H9 (cell line): ENCODE data around the gene RIC1. TPM values are rescaled to one million over a fixed set of nuclear protein-coding genes. Genes with fewer than 3 reads are reported as not detected.

Source experiments
- DNase-seq: peaks from one replicate; pipeline ENCODE4 v3.0.0-alpha.2; 2017
- H2AFZ ChIP-seq: one replicate; pipeline ENCODE4 v1.6.1; 2013; ENCODE audit warnings: mild to moderate bottlenecking, low read length, control low read depth, moderate library complexity
- H2AK5ac ChIP-seq: 2 replicates; pipeline ENCODE4 v1.6.1; 2013; ENCODE audit warnings: low read length, control low read depth, mixed read lengths; ENCODE audit not compliant: insufficient read length
- H2BK120ac ChIP-seq: one replicate; pipeline ENCODE4 v1.6.1; 2013; ENCODE audit warnings: low read depth, mild to moderate bottlenecking, low read length, control low read depth, inconsistent platforms; ENCODE audit not compliant: poor library complexity, severe bottlenecking
- H2BK12ac ChIP-seq: 2 replicates; pipeline ENCODE4 v1.6.1; 2013; ENCODE audit warnings: low read length, control low read depth, mixed read lengths, low read depth; ENCODE audit not compliant: insufficient read length
- H2BK15ac ChIP-seq: 2 replicates; pipeline ENCODE4 v1.6.1; 2013; ENCODE audit warnings: low read depth, low read length, control low read depth
- H2BK20ac ChIP-seq: one replicate; pipeline ENCODE4 v1.6.1; 2013; ENCODE audit warnings: low read depth, mild to moderate bottlenecking, low read length, control low read depth, inconsistent platforms; ENCODE audit not compliant: poor library complexity, severe bottlenecking
- H2BK5ac ChIP-seq: 2 replicates; pipeline ENCODE4 v1.6.1; 2013; ENCODE audit warnings: low read length, control low read depth, mixed read lengths; ENCODE audit not compliant: insufficient read length
- H3K14ac ChIP-seq: 2 replicates; pipeline ENCODE4 v1.6.1; 2013; ENCODE audit warnings: low read length, control low read depth; ENCODE audit not compliant: insufficient read depth
- H3K18ac ChIP-seq: 2 replicates; pipeline ENCODE4 v1.6.1; 2013; ENCODE audit warnings: low read depth, mild to moderate bottlenecking, mixed read lengths, low read length, control low read depth; ENCODE audit not compliant: insufficient read length
- H3K23ac ChIP-seq: 2 replicates; pipeline ENCODE4 v1.6.1; 2013; ENCODE audit warnings: low read length, control low read depth, mixed read lengths, low read depth; ENCODE audit not compliant: insufficient read length
- H3K23me2 ChIP-seq: 2 replicates; pipeline ENCODE4 v1.6.1; 2013; ENCODE audit warnings: low read depth, mild to moderate bottlenecking, mixed read lengths, low read length, control low read depth; ENCODE audit not compliant: insufficient read length, poor library complexity, severe bottlenecking
- H3K27ac ChIP-seq: 2 replicates; pipeline ENCODE4 v1.5.1; 2013; ENCODE audit warnings: low read length, control low read depth, mixed read lengths, low read depth; ENCODE audit not compliant: insufficient read length
- H3K27me3 ChIP-seq: 2 replicates; pipeline ENCODE4 v1.6.1; 2013; ENCODE audit warnings: low read length, control low read depth, inconsistent platforms; ENCODE audit not compliant: insufficient read depth
- H3K4ac ChIP-seq: 2 replicates; pipeline ENCODE4 v1.6.1; 2013; ENCODE audit warnings: low read depth, mild to moderate bottlenecking, control low read depth, inconsistent platforms, low read length, moderate library complexity
- H3K4me1 ChIP-seq: 2 replicates; pipeline ENCODE4 v1.6.1; 2013; ENCODE audit warnings: low read length, control low read depth, inconsistent platforms; ENCODE audit not compliant: insufficient read depth
- H3K4me2 ChIP-seq: 2 replicates; pipeline ENCODE4 v1.6.1; 2013; ENCODE audit warnings: low read length, control low read depth, mixed read lengths; ENCODE audit not compliant: insufficient read length, insufficient read depth
- H3K56ac ChIP-seq: 2 replicates; pipeline ENCODE4 v1.6.1; 2013; ENCODE audit warnings: low read depth, mild to moderate bottlenecking, mixed read lengths, low read length, control low read depth; ENCODE audit not compliant: insufficient read length
- H3K79me1 ChIP-seq: 2 replicates; pipeline ENCODE4 v1.6.1; 2013; ENCODE audit warnings: low read depth, mild to moderate bottlenecking, moderate library complexity, low read length, control low read depth, inconsistent platforms; ENCODE audit not compliant: insufficient read depth, poor library complexity, severe bottlenecking
- H3K79me2 ChIP-seq: 2 replicates; pipeline ENCODE4 v1.6.1; 2013; ENCODE audit warnings: low read length, control low read depth, inconsistent platforms; ENCODE audit not compliant: insufficient read depth
- H3K9ac ChIP-seq: 2 replicates; pipeline ENCODE4 v1.6.1; 2013; ENCODE audit warnings: low read length, control low read depth, mixed read lengths; ENCODE audit not compliant: insufficient read length; ENCODE audit errors: extremely low read depth
- H3K9me3 ChIP-seq: one replicate; pipeline ENCODE4 v1.6.1; 2013; ENCODE audit warnings: low read depth, low read length, inconsistent platforms; ENCODE audit not compliant: control insufficient read depth
- H3T11ph ChIP-seq: one replicate; pipeline ENCODE4 v1.6.1; 2013; ENCODE audit warnings: mild to moderate bottlenecking, low read length, control low read depth, inconsistent platforms
- H4K20me1 ChIP-seq: one replicate; pipeline ENCODE4 v1.6.1; 2013; ENCODE audit not compliant: control insufficient read depth, insufficient read length, insufficient read depth
- H4K5ac ChIP-seq: 2 replicates; pipeline ENCODE4 v1.6.1; 2013; ENCODE audit warnings: low read depth, mild to moderate bottlenecking, mixed read lengths, low read length, control low read depth; ENCODE audit not compliant: insufficient read length
- H4K8ac ChIP-seq: replicated peaks from 2 replicates; pipeline ENCODE4 v1.6.1; 2013; ENCODE audit warnings: low read length, control low read depth, mixed read lengths, low read depth; ENCODE audit not compliant: insufficient read length
- H4K91ac ChIP-seq: 2 replicates; pipeline ENCODE4 v1.6.1; 2013; ENCODE audit warnings: low read depth, mild to moderate bottlenecking, moderate library complexity, mixed read lengths, low read length, control low read depth; ENCODE audit not compliant: insufficient read length
- H3K27ac Mint-ChIP-seq, 3 experiments: 2 replicates in 2 of 3; 3 replicates in 1 of 3; pipeline ENCODE4 v1.8.0; 2020 to 2021; ENCODE audit warnings: mixed read lengths in 3 of 3, mild to moderate bottlenecking in 1 of 3, moderate library complexity in 1 of 3
- H3K27me3 Mint-ChIP-seq: 2 replicates; pipeline ENCODE4 v1.8.0; 2021; ENCODE audit warnings: low read depth, mild to moderate bottlenecking, moderate library complexity, mixed read lengths
- H3K36me3 Mint-ChIP-seq, 3 experiments: 2 replicates in 2 of 3; 3 replicates in 1 of 3; pipeline ENCODE4 v1.8.0; 2020 to 2021; ENCODE audit warnings: low read depth in 3 of 3, mixed read lengths in 3 of 3; ENCODE audit not compliant: insufficient read depth in 1 of 3
- H3K4me1 Mint-ChIP-seq, 2 experiments: 2 replicates each; pipeline ENCODE4 v1.8.0; 2020; ENCODE audit warnings: mixed read lengths in 2 of 2
- H3K4me3 Mint-ChIP-seq, 2 experiments: 2 replicates in 1 of 2; 3 replicates in 1 of 2; pipeline ENCODE4 v1.8.0; 2020 to 2021; ENCODE audit warnings: mild to moderate bottlenecking in 2 of 2, mixed read lengths in 2 of 2, moderate library complexity in 1 of 2
- H3K9me3 Mint-ChIP-seq, 2 experiments: 2 replicates in 1 of 2; 3 replicates in 1 of 2; pipeline ENCODE4 v1.8.0; 2020; ENCODE audit warnings: mild to moderate bottlenecking in 2 of 2, mixed read lengths in 2 of 2, moderate library complexity in 1 of 2
- WGBS: extraction: QIAGEN DNeasy Blood & Tissue Kit; methylation state at CpG from one replicate; pipeline ENCODE4 v1.1.7; 2013; ENCODE audit warnings: missing lambda C conversion rate, low lambda C conversion rate, mixed read lengths; ENCODE audit not compliant: insufficient read length; ENCODE audit errors: extremely low coverage; 5-methylcytosine and 5-hydroxymethylcytosine counted together
- total RNA-seq: library from RNA; stranded (reverse); gene quantifications from 2 replicates; pipeline ENCODE4 v1.2.1, GENCODE V29; 2021
- TF ChIP-seq, protein P1 (sequence below): fragments of 200-600 bp; sonication (generic); conservative IDR thresholded peaks from 3 replicates; pipeline ENCODE4 v1.8.0; 2021; ENCODE audit warnings: antibody characterized with exemption, mild to moderate bottlenecking

RIC1 gene
- total RNA-seq, 1 experiment from 2014 or later: 13.7 TPM

GRCh38 chr9:5760338-5760737 is 131.4 kb downstream of the RIC1 start:
- Histone ChIP-seq H3K9me3 (no peaks in the 10 kb centered on the region), H3K18ac (no peak overlapping the region), H3K27me3 (no peaks in the 10 kb centered on the region), H3K23me2 (no peaks in the 10 kb centered on the region), H2AK5ac (no peak overlapping the region), H3K4ac (no peak overlapping the region), H2BK5ac (no peak overlapping the region), H3K23ac (no peak overlapping the region), H4K5ac (no peak overlapping the region), H4K20me1 (no peaks in the 10 kb centered on the region), H3K14ac (no peak overlapping the region), H2BK12ac (no peak overlapping the region), H4K8ac (no peak overlapping the region), H4K91ac (no peak overlapping the region), H3K79me2 (no peaks in the 10 kb centered on the region), H3K27ac (no peak overlapping the region), H3T11ph (no peak overlapping the region), H2AFZ (no peak overlapping the region), H3K4me1 (no peaks in the 10 kb centered on the region), H3K4me2 (no peak overlapping the region), H3K79me1 (no peaks in the 10 kb centered on the region), H2BK20ac (no peak overlapping the region), H3K9ac (no peak overlapping the region), H3K56ac (no peak overlapping the region), H2BK120ac (no peak overlapping the region), H2BK15ac (no peak overlapping the region)
- H3K4me1 Mint-ChIP-seq: peaks cover 9 to 10% of the 10 kb centered on the region in 2 experiments
- no peaks in the 10 kb centered on the region for H3K9me3 Mint-ChIP-seq
- H3K36me3 Mint-ChIP-seq: peaks cover 18 to 48% (median 33%) of the 10 kb centered on the region in 3 experiments
- no CpG with 5 or more reads among the region's 1 CpG for WGBS
- TF ChIP-seq, protein P1, sequence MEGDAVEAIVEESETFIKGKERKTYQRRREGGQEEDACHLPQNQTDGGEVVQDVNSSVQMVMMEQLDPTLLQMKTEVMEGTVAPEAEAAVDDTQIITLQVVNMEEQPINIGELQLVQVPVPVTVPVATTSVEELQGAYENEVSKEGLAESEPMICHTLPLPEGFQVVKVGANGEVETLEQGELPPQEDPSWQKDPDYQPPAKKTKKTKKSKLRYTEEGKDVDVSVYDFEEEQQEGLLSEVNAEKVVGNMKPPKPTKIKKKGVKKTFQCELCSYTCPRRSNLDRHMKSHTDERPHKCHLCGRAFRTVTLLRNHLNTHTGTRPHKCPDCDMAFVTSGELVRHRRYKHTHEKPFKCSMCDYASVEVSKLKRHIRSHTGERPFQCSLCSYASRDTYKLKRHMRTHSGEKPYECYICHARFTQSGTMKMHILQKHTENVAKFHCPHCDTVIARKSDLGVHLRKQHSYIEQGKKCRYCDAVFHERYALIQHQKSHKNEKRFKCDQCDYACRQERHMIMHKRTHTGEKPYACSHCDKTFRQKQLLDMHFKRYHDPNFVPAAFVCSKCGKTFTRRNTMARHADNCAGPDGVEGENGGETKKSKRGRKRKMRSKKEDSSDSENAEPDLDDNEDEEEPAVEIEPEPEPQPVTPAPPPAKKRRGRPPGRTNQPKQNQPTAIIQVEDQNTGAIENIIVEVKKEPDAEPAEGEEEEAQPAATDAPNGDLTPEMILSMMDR: no peak
- no peak for DNase-seq
- H3K27me3 Mint-ChIP-seq: no peaks in the 10 kb centered on the region
- H3K27ac Mint-ChIP-seq: no peak overlapping the region
- no peak overlapping the region for H3K4me3 Mint-ChIP-seq
